Head of caudate nucleus (tissue), 42 donors: ENCODE results near the gene PLSCR4.
"Not testable (repeated sequence)": the region's sequence is repeated elsewhere in the genome, so short reads cannot be mapped to it uniquely, and the experiment has no call there.

ENCODE experiments used
- DNase-seq, 42 donors: peaks; one replicate each; pipeline versions ENCODE4 v3.0.0 to v3.0.0-alpha.2; 2020 to 2021; ENCODE audit warnings: mixed read lengths in 7 of 42
- intact Hi-C: fragments of 100-400 bp; cut with DNase I; formaldehyde crosslinking; loops from one replicate; pipeline ENCODE4 v1.15.0; 2022

PLSCR4 gene

DNA sequence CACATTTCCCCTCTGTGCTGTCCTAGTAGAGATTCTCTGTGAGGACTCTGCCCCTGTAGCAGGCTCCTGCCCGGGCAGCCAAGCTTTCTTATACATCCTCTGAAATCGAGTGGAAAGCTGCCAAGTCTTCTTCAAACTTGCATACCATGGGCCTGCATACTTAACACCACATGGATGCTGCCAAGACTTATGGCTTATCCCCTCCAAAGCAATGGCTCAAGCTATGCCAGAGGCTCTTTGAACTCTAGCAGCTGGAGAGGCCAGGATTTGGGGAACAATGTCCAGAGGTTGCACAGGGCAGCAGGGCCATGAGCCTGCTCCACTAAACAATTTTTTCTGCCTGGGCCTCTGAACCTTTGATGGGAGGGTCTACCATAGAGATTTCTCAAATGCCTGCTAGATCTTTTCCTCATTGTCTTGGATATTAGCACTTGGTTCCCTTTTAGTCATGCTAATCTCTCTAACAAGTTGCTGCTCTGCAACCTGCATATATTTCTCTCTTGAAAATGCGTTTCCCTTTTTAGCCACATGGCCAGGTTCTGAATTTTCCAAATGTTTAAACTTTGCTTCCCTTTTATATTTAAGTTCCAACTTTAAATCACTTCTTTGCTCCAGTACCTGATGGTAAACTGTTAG is 6.1 kb upstream of the PLSCR4 start:
- no peak for DNase-seq
- intact Hi-C loops: no loop called here

GRCh38 chr3:146252445-146252844 is 1.5 kb upstream of the PLSCR4 start:
- intact Hi-C loops, DNase-seq: not testable (repeated sequence)

DNA sequence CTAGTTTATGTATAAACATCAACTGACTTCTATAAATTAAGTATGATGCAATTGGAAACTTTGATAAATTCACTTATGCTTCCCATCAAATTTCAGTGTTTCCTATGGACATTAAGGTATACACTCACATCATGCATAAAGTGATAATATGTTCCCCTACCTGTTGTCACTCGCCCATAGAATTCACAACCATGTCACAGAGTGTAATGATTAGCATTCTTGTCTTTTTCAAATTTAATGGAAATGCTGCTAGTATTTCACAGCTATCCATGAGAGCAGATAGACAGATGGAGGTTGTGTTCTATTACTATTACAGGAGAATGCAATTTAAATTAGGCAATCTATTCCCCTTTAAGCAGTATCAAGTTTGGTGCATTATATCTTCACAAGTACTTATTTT is 984 bp downstream of the PLSCR4 start:
- intact Hi-C loops: no loop called here

DNA sequence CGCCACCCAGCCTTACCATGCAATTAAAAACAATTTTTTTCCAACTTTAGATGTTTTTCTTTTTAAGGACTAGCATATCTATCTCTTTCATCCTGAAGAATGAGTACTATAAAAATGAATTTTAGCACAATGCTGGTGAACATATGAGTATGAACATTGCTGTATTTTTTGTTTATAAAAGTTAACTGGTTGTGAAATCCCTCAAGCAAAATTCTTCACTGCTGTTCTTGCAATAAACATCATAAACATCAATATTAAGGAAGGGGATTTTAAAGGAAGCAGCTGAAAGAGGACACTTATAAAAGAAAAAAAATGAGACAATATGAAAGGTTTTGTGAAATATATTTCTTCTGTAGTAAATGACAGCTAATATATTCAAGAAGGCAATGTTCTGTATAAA is 3.0 kb downstream of the PLSCR4 start:
- DNase-seq: no peak
- intact Hi-C loops: no loop called here

More for the DNA sequence above, 984 bp downstream of the PLSCR4 start:
- no peak for DNase-seq

GRCh38 chr3:146246526-146246925 is 4.4 kb downstream of the PLSCR4 start:
- no peak for DNase-seq
- intact Hi-C loops: no loop called here

DNA sequence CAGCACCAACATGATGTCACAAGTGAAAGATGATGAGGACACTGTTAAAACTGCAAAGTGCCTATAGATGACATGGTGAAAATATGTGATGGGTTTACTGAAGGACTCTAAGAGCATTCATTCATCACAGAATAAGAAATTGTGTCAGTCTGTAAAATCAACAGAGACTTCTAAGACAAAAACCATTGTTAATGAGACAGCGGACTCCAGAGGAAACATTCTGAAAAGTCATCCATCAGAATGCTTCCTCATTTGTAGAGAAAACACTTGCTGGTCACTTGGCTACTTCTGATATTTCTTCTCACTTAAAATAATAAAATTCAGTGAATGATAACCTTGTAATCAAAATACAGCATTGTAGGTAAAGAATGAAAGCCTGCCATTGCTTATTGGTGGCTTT is 7.3 kb downstream of the PLSCR4 start:
- intact Hi-C loops: no loop called here
- no peak for DNase-seq

DNA sequence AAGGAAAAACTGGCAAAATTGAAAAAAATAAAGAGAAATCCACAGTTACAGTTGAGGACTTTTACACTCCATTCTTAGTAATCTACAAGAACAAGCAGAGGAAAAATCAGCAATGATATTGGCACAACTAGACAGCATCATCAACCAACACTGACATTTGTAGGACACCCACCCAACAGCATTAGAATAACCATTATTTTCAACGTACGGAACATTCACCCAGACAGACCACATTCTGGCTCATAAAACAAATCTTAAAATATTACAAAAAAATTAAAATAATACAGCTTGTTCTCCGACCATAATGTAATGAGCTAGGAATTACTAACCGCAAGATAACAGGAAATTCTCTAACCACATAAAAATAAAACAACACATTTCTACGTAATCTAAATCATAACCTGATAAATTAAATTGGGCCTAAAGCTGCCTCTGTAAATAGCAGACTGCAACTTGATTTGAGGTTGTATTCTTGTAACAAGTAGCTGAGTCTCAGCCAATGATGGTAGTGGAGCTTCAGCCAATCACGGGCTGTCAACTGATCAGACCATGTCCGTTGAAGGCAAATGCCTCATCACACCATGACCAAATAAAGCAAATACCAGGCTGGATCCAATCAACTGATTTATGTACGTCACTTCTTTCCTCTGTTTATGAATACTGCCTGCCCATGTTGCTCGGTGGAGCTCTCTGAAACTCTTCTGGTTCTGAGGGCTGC is 9.2 kb downstream of the PLSCR4 start:
- DNase-seq: no peak
- intact Hi-C loops: no loop called here

DNA sequence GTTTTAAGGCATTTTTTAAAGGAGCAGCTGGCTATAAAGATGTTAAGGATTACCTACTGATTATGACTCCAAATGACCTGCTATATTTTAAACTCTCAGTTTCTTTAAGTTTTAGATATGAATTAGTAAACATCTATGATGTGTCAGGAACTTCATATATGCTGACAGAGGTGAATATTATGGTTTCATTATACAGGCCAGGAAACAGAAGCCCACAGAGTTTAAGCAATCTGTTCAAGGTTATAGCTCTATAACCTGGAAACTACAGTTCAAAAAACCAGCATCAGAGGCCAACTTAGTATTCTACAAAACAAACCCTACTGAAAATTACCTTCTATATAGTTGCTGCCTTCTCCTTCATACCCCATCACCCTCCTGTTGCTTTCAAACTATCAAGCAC is 17.4 kb downstream of the PLSCR4 start:
- no peak for DNase-seq
- intact Hi-C loops: no loop called here

GRCh38 chr3:146227486-146227885 is 23.4 kb downstream of the PLSCR4 start:
- DNase-seq: peak in 3 of 42 donors; percentile 9 to 30 (median 24)
- intact Hi-C loops: no loop called here

GRCh38 chr3:146226881-146227280 is 24.0 kb downstream of the PLSCR4 start:
- no peak for DNase-seq
- intact Hi-C loops: no loop called here

DNA sequence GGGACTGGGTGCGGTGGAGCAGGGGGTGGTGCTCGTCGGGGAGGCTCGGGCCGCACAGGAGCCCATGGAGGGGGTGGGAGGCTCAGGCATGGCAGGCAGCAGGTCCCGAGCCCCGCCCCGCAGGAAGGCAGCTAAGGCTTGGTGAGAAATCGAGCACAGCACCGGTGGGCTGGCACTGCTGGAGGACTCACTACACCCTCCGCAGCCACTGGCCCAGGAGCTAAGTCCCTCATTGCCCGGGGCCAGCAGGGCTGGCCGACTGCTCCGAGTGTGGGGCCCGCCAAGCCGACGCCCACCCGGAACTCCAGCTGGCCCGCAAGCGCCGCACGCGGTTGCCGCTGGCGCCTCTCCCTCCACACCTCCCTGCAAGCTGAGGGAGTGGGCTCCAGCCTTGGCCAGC is 25.4 kb downstream of the PLSCR4 start:
- DNase-seq, intact Hi-C loops: not testable (repeated sequence)

- no peak for DNase-seq
- intact Hi-C loops: no loop called here
Observed at GRCh38 chr3:146223401-146224373, 27.2 kb downstream of the PLSCR4 start.

DNA sequence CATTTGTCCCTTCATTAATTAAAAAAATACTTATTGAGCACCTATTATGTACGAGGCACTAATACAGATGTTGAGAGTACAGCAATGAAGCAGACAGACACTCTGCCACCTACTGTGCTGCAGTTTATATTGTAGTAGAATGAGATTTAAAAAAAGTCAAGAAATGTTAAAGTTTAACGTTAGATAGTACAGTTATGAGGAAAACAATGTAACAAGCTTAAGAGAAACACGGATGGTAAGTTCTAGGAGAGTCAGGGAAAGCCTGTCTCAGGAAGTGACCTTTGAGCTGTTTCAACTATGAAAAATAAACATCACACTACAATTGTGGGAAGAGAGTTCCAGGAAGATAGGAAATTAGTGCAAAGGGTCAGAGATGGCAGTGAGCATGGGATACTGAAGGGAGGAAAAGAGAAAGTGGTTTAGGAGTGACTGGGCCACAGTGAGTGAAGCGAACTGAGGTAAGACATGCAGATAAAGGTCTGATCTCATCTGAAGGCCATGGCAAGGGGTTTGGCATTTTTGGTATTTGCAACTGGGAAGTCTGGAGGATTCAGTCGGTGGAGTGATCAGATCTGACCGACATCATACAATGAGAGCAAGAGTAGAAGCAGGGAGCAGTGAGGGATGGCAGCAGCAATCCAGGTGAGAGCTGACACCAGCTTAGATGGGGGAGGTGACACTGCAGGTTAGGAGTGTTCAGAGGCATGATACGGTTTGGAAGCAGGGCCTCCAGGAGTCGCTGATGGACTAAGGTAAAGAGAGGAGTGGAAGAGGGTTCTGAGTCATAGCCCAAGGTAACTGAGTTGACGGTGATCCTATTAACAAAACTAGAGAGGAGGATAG is 28.5 kb downstream of the PLSCR4 start:
- intact Hi-C loops: no loop called here
- DNase-seq: no peak

DNA sequence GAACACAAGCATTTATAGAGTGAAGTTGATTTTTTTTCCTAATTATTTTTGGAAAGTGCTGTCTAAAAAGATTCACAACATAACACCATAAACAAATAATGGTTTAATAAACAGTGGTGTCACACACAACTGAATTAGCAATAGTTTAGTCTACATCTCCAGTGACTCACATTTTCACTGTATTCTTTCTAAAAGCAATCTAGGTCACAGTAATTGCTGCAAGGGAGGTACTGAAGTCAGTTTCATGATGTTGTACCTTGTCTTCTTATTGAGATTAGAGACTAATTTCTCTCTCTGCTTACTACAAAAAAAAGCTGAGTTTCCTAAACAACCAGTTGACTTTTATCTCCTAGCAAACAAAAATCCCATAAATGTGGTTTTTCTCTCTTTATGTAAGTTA is 29.6 kb downstream of the PLSCR4 start:
- intact Hi-C loops: no loop called here
- DNase-seq: no peak

- intact Hi-C loops: loop anchor here (10.0 kb wide), 2 partner anchors 106 to 356 kb away; no protein-coding TSS in a partner anchor
- DNase-seq: peak in 35 of 42 donors; percentile 5 to 75 (median 45)
Observed at GRCh38 chr3:146218880-146219866, 31.7 kb downstream of the PLSCR4 start.

DNA sequence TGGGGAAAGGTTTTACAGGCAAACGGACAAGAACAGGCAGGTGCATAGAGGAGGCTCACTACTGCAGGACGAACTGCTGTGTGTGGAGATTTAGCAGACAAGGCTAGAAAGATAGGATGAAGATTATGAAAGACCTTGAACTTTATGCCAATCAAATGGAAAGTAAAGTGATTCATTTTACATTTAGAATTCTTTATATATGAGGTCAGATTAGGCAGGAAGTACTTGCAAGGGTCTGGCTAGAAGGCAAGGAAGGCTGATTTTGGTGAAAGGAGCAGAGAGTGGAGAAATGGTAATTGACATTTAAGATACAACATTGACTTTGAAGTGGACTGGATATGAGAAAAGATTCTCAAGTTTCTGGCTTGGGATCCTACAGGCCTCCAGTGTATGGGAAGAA is 33.6 kb downstream of the PLSCR4 start:
- intact Hi-C loops: loop anchor here (10.0 kb wide), 2 partner anchors 107 to 357 kb away; no protein-coding TSS in a partner anchor

GRCh38 chr3:146214493-146214892 is 36.4 kb downstream of the PLSCR4 start:
- intact Hi-C loops: loop anchor here (10.0 kb wide), 2 partner anchors 110 to 360 kb away; no protein-coding TSS in a partner anchor
- DNase-seq: no peak

More for the DNA sequence above, 33.6 kb downstream of the PLSCR4 start:
- DNase-seq: no peak
